AML-193 (cell line): Measurements from ENCODE around the gene ASB4.

Source experiments
- DNase-seq, 2 experiments: peaks; one replicate each; lab custom pipeline; 2025; lab: John Stamatoyannopoulos, UW

ASB4 gene

GRCh38 chr7:95526128-95526738 is 40.5 kb downstream of the ASB4 start:
- DNase-seq = no peak

DNA sequence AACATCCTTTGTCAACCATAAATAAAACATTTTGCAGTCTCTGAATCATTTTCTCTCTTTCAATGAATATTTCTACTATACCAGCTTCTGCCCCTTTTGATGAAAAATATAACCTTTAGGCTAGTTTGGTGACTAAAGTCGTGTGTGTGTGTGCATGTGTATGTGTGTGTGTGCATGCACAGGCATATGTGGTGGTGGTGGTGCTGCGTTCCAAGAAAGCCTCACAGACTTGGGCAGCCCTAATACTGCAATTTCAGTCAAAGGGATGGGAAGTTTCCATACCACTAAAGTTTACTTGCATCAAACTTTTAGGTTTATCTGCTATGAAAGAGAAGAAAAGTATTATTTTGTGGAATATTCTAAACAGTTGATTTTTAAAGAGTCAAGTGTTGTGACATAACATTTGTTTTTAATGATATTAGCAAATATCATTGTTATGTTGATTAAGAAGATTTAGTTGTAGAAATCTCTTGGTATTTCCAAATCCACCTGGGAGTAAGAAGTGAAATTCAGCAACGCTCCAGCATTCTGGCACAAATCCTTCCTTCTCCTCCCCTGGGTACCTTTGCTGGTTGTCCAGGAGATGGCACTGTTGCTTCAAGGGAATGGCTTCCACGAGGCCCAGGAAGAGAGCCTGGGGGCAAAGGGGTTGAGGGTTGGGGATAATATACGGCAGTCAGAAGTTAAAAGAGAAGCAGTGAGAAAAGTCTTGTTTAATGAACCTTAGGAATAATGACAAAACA is 41.5 kb downstream of the ASB4 start:
- DNase-seq = peak; percentile 54 to 63

- DNase-seq = no peak
These were observed 42.1 kb downstream of the ASB4 start for GRCh38 chr7:95527776-95528250.

DNA sequence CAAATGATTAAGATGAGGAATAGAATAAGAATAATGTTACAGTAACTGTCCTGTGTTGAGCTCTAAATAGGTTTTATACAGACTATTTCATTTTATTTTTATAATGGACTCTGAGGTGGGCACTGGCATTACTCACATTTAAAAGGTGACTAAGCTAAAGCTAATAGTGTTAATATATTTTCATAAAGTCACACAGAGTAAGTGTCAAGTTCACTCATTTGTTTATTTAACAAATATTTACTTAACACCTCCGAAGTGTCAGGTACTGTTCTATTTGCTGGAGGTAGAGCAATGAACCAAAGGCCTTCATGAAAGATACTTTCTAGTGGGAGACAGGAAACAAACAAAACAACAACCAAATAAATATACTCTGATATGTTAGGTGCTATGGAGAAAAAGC is 44.0 kb downstream of the ASB4 start:
- no peak for DNase-seq

- no peak for DNase-seq
These were observed 45.1 kb downstream of the ASB4 start for GRCh38 chr7:95530881-95531280.

DNA sequence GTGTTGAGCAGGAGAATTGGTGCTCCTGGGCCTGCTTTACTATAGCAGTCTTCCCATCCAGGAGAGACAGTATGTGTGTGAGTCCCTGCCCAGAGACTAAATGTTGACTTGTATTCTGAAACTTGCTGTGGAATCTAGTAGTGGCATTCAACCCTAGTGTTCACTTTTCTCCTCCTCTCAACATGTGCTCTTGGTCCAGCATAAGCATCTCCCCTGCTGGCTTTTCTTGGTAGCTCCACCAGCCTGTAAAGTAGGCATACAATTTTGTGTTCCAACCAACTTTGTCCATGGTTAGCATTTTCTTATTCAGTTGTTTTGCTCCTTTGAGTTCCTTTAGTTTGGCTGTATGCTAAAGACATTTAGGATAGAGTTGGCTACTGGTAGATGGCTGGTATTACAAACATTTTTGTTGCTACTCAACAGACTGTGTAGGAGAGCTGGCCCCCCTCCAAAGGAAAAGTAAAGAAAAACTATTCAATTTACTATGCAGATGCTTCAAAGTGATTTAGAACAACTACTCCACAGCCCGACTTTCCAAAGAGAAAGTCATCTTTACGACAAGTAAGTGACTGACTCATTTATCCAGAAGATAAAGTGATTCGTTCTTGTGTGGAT is 46.0 kb downstream of the ASB4 start:
- no peak for DNase-seq

- DNase-seq = no peak
These were observed 49.1 kb downstream of the ASB4 start for GRCh38 chr7:95534796-95535195.

GRCh38 chr7:95535662-95536061 is 49.9 kb downstream of the ASB4 start:
- DNase-seq = no peak

DNA sequence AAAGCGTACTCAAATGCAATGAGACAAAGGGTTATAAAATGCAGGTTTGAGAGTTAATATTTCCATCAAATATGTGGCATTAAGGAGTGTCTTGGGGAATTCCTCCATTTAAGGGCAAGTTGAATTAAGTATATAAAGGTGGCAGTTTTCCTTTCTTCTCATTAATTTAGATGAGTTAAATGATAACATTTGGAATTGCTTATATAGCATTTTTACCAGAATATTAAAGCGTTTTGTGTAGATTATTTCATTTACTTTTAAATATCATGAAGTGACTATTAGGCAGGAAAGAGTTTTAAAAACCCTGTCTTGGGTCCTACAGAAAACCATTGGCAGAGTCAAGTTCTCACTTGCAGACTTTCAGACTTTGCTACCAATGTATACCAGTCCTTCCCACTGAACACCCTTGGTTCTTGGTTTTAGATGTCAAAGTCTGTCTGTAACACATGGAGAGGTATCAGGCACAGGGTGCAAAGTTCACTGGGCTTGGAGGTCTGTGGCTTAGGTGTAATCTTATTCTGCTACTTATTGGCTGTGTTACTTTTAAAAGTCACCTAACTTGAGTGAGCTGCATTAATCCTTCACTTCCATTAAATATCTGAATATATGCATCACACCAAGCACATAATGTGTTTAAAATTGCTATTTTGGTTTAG is 51.0 kb downstream of the ASB4 start:
- DNase-seq = no peak

GRCh38 chr7:95537468-95537867 is 51.7 kb downstream of the ASB4 start:
- no peak for DNase-seq

- no peak for DNase-seq
These were observed 53.7 kb downstream of the ASB4 start for GRCh38 chr7:95539426-95539825.

- no peak for DNase-seq
These were observed 54.6 kb downstream of the ASB4 start for GRCh38 chr7:95540366-95540765.

DNA sequence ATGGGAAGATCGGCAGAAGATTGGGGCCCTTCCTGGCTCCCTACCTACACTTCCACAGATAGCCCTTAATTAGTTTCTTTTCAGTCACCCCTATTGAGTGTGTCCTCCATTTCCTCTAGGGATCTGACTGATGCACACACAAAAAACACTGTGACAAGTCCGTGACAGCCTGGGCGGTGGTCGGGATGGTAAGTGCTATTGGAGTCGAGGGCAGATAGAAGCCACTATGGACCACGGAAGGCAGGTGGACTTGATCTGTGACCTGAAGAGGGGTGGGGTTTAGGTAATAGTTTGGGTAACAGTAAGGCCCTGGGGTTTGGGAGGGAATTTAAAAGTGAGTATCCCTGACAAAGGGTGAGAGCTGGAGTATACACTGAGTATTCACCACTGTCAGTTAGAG is 57.6 kb downstream of the ASB4 start:
- no peak for DNase-seq

DNA sequence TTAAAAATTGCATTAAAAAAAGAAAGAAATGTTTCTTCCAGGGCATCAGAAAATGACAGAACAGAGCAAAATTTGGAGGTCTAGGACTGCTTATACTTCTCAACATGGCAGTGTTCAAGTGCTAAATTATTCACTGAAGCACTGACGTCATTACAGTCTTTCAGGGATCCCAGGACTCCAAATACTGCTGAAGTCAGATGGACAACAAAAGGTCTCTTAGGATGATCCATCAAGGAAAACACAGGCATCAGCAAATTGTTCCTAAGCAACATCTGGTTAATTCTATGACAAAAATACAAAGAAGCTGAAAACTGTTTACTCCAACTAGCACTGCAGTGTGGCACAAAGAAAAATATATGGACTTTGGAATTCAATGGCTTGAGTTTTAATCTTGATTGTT is 58.4 kb downstream of the ASB4 start:
- no peak for DNase-seq

GRCh38 chr7:95545007-95545615 is 59.4 kb downstream of the ASB4 start:
- DNase-seq = no peak

DNA sequence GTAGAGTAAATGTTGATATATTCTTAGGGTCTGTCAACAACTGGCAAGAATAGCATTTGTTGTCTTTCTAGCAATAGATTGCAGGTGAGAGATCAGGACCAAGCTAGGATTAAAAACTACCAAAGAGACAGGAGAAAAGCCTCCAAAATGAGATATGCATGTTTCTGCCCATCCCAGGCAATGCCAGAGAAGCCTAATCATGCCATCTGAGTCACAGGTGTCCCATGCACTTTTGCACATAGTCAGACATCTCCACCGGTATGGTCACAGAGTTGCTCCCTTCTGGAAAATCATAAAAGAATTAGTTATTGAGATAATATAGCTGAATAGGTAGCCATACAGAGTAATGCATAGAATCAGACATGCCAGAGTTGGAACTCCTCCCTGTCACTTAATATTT is 59.9 kb downstream of the ASB4 start:
- DNase-seq = no peak

GRCh38 chr7:95546647-95547046 is 60.9 kb downstream of the ASB4 start:
- no peak for DNase-seq

GRCh38 chr7:95547361-95548348 is 61.9 kb downstream of the ASB4 start:
- DNase-seq = no peak

DNA sequence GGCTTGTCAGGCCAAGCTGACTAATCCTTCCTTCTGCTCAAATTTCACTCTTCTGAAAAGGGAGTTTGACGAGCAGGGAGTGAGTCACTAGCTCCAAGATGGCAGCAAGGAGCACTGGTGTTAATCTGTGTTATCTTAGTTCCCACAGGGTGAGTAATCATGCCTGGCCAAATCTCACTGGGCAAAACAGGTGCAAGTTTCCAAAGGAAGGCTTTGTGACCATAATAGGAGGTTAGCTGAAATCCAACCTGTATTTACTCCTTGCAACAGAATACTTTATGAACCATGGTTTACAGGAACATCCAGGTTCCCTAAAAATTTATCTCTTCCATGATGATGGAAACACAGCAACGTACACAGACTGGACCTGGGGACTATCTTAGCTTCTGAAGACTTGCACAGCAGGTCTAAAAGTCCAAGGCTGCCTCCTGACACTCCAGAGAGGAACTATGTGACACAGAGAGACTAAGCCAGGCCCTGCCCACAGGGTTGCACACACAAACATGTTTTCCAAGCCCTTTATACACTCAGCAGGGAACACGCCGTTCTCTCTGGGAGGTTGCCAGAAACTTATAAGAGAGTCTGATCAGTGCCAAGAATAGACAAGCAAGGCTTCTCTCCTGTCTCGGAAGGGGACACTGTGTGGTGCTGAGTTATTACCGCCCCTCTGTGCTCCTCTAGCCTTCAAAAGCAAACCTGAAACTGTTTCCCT is 64.2 kb downstream of the ASB4 start:
- DNase-seq = no peak

- no peak for DNase-seq
These were observed 64.8 kb downstream of the ASB4 start for GRCh38 chr7:95550546-95550945.
